GM18498 (cell line): Measurements from ENCODE around the gene IGF2BP2.
"Not testable (repeated sequence)": the region's sequence is repeated elsewhere in the genome, so short reads cannot be mapped to it uniquely, and the experiment has no call there.

Experiments used
- ATAC-seq: cut with Tn5 transposase; IDR thresholded peaks from one replicate; pipeline ENCODE4 v1.9.1; 2021; ENCODE audit warnings: mild to moderate bottlenecking, moderate library complexity; ENCODE audit not compliant: unreplicated experiment

IGF2BP2 gene

DNA sequence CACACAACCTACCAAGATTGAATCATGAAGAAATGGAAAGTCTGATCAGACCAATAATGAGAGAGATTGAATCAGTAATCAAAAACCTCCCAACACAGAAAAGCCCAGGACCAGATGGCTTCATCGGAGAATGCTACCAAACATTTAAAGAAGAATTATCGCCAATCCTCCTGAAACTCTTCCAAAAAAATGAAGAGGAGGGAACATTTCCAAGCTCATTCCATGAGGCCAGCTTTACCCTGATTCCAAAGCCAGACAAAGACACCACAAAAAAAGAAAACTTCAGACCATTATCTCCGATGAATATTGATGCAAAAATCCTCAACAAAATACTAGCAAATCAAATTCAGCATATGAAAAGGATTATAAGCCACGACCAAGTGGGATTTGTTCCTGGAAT is 144.6 kb downstream of the IGF2BP2 start:
- no peak for ATAC-seq

DNA sequence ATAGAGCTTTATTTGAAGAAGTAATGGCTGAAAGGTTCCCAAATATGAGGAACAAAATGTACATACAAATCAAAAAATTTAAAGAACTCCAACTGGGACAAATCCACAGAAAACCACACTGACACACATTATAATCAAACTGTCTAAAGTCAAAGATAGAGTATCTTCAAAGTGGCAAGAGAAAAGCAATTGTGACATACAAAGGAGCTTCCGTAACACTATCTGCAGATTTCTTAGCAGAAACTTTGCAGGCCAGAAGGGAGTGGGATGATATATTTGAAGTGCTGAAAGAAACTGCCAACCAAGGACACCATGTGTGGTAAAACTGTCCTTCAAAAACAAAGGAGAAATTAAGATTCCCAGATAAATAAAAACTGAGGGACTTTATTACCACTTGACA is 146.8 kb downstream of the IGF2BP2 start:
- no peak for ATAC-seq

DNA sequence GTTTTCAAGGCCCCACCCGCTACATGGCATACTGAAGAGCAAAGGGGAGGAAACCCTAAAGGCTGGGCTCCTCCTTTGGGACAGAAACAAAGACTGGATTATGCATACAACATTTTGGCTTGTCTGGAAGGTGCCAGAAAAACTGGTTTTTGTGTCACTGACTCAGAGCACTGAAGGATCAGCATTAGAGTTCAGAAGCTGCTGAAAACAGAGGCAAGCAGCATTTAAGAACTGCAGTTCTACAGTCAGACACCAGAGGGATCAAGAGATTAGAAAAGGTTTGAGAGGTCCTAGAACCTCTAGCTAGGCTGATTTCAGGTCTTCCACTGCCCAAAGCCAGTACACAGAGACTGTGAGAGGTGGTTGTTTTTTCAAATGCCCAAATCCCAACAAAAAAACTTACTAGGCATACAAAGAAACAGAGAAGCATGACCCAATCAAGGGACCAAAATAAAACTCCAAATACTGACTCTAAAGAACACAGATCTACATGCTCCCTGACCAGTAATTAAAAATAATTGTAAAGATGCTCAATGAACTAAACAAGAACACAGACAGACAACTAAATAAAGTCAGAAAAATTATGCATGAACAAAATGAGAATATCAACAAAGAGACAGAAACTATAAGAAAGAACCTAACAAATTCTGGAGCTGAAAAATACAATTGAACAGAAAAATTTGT is 147.6 kb downstream of the IGF2BP2 start:
- ATAC-seq: peak; percentile 54

DNA sequence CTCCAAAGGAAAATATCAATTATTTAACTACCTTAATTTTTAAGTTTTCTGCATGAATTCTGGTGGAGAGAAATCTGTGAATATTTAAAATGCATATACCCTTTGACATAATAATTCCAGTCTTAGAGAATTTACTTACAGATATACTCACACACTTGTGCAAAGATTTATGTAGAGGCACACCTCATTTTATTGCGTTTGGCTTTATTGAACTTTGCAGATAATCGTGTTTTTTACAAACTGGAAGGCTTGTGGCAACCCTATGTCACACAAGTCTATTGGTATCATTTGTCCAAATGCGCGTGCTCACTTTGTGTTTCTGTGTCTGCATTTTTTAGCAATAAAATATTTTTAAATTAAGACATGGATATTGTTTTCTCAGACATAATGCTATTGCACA is 157.3 kb downstream of the IGF2BP2 start:
- no peak for ATAC-seq

DNA sequence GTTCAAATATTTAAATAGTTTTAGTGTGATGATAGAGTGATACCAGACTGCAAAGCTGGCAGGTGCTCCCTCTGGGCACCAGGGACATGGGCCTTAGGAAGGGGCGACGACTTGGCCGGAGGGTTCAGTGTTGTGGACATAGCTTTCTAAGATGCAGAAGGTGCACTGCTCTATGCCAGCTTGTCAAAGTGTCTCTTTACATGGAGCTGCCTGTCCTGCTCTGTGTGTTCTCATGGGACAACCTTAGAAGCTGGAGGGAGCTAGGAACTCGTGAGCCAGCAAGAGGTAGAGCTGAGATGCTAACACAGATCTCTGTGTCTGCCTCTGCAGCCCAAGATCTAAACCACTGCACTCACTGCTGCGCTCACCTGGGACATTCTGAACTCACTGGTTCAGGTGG is 160.9 kb downstream of the IGF2BP2 start:
- ATAC-seq: no peak

DNA sequence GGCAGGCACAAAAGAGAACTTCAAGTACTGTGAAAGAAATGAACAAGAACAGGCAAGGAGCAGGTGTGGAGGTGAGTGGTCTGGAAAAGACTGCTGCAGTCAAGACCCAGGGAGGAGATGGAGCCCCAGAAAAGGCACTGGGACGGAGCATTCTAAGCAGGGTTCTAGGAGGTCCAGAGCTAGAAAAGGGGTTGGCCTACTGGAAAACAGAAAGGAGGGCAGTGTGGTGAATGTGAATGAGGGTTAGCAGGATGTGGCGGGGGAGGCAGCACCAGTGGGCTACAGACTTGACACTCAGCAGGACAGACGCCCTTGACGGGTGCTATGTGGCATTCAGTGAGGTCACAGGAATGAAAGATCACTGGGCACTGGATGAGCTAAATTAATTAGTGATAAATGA is 163.1 kb downstream of the IGF2BP2 start:
- ATAC-seq: no peak

DNA sequence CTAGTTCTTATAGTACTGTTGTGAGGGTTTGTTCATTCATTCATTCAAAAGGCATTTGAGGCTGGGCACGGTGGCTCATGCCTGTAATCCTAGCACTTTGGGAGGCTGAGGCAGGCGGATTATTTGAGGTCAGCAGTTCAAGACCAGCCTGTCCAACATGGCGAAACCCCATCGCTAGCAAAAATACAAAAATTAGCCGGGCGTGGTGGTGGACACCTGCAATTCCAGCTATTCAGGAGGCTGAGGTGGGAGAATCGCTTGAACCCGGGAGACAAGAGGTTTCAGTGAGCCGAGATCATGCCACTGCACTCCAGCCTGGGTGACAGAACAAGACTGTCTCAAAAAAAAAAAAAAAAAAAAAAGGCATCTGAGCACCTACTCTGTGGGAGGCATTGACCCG is 163.5 kb downstream of the IGF2BP2 start:
- not testable (repeated sequence) for ATAC-seq

DNA sequence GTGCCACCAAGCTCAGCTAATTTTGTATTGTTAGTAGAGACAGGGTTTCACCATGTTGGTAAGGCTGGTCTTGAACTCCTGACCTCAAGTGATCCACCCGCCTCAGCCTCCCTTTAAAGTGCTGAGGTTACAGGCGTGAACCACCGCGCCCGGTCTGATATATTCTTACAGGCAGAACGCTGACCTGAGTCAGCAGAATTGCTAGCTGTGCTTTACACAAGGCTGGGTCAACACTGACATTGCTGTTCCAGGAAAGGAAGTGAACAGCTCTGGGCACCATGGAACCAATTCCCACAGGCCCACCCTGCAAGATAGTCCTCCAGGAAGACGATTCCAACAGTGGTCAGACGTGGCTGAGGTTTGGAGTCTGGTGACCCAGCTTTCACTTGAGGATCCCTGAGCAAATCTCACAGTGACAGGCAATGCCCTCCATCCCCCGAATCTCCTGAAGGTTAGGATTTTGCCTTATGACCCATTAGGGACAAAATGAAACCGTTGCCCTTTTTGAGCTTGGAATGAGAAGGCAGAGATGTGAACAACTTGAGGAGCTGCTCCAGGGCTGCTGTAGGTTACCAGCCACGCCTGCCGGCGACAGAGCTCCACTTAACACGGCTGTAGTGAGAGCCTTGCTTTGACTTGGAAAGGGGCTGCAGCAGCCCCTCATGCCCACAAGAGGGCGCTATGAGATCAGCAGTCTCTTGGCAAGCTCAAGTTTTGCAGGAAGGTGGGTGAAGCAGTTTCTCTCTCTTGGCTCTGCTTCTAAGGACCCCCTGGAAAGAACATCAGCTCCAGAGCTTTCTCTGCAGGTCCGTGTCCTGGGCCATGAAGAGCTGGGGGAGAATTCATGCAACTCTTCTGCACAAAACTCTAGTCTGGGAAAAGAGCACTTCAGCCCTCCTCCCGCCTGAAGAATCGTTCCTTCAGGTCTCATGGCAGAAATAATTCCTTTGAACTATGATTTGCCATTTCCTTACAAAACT is 164.6 kb downstream of the IGF2BP2 start:
- peak; percentile 68 for ATAC-seq

DNA sequence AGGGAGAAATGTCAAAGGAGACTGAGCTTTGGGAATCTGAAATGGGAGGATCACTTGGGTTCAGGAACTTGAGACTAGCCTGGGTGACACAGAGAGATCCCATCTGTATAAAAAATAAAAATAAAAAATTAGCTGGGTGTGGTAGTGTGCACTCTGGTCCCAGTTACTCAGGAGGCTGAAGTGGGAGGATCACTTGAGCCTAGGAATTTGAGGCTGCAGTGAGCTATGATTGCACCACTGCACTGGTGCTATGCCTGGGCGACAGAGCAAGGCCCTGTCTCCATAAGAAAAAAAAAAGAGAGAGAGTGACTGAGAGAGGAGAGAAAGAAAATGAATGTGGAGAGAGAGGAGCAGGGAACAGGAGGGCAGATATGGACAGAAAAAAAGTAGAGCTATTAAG is 165.9 kb downstream of the IGF2BP2 start:
- ATAC-seq: no peak

DNA sequence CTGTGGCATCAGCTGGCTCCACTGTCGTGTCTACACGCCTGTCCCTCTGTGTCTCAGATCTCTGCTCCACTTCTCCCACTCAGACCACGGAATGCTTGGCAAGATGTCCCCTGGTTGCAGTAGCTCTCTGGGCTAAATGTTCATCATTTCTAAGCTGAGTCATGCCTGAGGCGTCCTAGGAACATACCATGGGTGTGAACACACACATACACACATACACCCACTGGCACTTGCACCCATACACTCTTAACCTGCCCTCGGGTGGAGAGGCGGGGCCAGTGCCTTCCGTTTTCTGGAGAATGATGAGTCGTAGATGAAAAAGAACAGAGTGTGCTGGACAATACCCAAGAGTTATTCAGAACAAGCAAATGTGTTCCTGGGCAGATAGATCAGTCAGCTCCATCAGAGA is 166.3 kb downstream of the IGF2BP2 start:
- no peak for ATAC-seq

DNA sequence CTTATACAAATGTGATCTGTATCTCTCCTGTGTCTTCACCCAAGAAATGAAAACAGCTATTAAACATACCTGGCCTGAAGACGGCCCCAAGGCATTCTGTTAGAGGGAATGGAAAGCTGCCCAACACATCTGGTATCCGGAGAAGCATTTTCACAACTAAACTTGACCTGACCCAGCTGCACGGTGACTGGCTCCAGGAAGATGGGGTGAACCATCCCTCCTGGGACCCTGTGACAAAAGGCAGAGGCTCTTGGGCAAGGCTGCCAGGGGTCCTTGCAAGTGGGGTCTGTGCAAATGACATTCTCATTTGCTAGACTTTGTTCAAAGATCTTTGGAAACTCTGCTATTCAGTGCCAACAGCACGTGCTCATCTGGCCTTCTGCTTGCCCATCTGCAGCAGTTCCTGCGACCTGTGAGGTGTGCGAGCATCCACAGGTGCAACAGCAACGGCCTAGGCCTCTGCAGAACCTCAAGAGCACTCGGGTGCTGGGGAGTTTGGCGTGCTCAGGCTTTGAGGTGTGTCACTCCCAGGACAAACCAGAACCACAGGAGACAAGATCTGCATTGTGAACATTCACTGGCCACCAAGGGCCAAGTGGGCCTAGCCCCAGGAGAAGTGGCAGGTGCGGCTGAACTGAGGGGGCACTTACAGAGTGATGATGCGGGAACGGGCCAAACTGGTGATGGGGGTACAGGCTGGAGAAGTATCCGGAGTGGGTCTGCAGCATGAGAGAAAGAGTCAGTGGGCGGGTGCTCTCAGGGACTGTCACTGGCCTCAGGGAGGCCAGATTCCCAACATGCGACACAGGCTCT is 166.9 kb downstream of the IGF2BP2 start:
- ATAC-seq: no peak

DNA sequence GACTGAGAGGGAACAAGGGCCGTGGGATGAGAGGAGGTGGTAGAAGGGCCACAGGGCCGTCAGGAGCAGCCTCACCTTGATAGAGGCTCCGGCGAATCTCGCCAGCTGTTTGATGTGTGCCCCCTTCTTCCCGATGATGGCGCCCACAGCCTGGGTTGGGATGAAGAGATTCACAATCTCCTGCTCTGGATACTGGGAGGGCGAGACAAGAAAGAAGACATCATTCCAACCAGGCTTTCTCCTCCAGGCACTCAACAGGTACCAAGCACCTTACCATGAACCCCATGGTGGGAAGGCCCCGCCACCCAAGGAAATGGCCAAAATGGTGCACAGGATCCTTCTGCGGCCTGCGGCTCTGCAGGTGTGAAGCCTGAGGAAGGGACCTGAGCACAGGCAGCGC is 167.6 kb downstream of the IGF2BP2 start:
- no peak for ATAC-seq

DNA sequence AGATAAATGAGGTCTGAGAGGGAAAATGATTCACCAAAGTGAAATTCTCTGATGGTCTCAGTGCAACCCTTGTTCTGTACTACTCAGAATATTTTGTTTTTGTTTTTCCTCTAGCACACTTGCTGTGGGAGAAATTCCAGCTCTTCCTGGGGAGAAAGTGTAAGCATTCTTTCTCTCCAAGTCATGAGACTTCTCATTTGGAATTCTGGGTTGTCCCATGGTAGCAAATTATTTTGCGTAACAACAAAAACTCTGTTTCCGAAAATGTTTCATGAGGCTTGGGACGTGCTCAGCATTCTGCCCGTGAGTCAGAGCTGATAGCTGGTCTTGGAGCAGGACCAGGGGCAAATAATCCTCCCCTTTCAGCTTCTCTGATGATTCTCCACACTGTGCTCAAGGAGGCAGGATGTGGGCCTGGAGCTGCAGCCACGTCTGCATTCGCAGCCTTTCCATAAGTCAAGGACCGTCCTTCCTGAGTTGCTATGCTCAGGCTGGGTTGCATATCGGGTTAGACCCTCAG is 168.5 kb downstream of the IGF2BP2 start:
- no peak for ATAC-seq

DNA sequence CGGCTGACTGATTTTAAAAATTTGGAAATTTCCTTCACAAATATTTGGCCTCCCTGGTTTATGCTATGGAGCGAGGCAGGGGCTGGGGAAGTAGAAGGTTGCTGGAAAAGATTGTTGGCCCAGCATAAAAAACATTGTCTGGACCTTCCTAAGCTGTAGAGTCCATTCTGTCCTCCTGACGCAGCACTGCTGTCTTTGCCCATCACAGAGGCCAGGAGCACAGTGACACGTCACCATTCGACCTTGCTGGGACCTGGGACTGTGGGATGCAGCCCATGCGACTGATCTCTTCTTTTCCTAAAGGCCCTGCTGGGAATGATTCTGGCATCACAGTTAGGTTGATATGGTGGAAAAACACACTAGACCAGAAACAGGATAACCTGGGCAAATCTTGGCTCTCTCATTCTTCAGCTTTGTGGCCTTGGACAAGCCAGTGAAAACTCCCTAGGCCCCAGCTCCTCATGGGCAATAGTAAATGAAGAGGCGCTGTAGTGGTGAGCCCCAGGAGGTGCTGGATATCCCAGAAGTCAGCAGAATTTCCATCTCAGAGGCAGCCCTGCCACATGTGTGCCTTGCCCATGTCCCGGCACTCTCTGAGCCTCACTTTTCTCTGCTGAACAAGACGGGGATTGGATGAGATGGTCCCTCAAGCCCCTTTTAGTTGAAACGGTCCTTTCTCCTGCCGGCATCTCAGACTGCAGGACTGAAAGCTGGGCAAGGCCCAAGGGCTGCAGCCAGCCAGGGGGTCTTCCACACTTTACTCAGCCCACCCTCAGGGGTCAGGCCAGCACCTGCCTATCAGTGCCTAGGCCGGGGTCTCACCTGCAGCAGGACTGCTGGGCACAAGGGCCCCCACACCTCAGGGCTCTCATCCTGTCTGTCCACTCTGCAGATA is 169.2 kb downstream of the IGF2BP2 start:
- ATAC-seq: no peak

DNA sequence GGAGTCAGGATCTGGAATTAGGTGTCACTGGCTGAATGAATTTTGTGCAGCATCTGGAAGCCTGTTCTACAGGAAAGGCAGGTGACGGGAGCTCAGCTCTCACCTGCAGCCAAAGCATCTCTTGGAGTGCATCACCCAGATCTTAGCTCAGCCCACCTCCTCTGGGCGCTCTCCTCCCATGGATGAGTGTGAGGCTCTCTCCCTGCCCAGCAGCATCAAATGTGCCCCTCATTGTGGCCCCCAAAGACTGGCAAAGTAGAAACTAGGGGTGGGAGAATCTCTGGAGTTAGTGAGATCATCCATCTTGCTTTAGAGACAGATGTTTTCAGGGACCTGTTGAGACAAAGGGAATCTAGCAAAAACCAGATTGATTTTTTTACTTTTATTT is 170.1 kb downstream of the IGF2BP2 start:
- ATAC-seq: no peak

DNA sequence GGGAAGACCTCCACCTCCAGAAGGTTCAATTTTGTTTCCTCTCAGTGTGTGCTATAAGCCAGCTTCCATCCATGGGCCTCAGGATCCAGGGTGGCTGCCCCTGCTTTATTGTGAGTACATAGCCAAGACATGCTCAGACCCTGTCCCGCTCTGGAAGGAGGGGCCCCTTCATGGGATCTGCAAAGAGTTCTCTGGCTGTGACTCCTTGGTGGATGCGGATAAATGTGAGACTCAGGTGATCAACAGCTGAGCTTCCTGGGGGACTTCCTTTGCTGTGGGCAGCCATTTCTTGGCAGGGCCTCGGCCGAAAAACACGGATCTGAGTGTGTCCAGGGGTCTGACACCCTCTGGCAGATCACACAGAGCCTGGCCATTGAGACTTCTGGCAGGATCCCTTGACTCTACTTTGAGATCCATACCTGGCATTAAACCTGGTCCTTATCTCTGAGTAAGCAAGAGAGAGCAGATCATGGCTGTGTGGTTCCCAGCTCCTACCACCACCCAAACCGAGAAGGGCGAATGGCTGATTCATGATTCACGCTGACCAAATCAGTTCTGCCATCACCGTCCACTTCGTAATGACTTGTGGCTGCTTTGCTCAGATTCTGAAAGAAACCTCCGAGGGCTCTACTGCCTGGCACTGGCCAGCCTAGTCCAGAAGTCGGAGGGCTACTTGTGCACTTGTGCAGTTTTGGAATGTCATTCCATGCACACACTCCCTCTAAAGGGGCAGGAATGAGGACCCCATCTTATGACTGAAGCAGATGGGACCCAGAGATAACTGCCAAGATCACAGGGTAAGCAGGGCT is 170.7 kb downstream of the IGF2BP2 start:
- ATAC-seq: no peak

DNA sequence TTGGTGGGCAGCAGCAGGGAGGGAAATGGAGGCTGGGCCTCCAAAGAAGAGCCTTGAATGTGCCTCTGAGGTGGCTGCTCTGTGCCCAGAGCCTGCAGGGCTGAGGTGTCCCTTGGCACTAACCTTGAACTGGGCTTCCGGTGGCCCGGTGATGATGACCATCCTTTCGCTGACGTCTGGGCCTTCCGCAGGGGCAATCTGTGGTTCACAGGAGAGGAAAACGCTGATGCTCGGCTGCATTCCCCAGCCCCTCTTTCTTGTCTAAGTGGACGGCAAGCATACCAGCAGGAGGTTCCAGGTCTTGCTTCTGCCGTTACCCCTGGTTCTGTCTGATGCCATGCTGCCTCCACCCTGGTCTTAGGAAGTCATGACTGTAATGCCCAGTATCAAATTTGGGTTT is 172.9 kb downstream of the IGF2BP2 start:
- no peak for ATAC-seq

DNA sequence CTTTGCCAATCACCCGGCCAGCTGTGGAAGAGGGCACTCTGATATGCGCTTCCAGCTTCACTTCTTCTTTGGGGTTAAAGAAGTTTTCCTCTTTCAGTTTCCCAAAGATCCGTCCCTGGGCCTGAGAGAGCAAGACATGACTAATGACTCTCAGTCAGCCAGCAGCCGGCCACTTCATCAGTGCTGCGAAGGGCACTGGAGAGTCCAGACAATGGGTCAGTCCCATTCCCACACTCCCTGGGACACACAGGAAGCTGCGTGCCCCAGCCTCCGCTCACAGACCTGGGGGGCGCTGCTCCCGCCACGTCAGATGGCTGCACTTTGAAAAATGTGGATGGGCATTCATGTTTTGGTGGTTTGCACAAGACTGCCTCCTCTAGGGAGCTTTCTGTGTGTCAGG is 175.4 kb downstream of the IGF2BP2 start:
- no peak for ATAC-seq

DNA sequence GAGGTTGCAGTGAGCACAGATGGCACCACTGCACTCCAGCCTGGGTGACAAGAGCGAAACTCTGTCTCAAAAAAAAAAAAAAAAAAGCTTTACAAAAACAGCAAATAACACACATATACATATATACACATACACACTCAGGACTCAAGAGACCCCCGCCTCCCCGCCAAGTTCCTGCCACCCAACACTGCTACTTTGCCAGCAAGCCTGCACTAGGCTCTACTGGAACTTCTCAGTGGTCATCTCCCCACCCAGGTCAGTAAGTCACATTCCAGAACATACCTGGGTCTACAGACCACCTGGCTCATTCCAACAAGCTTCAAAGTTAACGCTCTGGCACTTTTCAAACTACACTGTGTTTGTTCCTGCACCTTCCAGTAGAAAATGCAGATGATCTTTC is 176.4 kb downstream of the IGF2BP2 start:
- ATAC-seq: no peak
